ENCODE measurements around the gene CEP170B.

DNA sequence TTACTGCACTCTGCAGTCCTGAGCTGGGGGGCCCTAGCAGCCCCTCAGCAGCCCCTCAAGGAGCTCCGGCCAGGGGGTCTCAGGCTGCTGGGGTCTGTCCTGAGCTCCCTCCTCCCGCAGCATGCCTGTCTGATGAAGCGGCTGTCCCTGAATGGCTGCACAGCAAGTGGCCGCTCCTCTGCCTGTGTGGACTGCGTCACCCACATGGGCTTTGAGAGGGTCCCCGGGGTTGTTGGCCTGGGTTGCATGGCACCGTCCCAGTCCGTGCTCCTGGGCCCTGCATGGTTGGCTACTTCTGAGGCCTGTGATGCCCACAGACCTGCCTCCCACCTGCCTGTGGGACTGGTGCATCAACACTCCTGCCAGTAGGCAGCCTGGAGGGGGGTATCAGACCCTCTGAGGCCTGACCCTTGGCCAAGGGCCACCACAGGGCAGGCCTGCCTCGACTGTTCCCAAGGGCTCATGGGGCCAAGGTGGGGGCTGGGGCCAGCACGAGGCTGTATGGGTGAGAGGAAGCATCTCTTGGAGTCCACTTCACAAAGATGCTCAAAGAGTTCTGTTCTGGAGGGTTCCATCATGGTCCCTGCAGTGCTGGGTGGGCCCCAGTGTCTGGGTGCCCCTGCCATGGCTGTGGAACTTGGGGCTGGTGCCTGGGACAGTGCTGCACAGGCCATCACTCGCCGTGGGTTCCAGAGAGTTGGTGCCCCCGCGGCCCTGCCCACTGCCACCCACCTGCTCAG is 12.2 kb downstream of the CEP170B start:
- TF ChIP-seq YY1 (IDR thresholded peaks at IDR 0.05; ENCODE audit: insufficient read depth, insufficient read length) (no peak), SUZ12 (IDR thresholded peaks at IDR 0.05; ENCODE audit: extremely low read depth, insufficient read depth, insufficient read length) (no peak), ZNF274 (IDR thresholded peaks at IDR 0.05; ENCODE audit: low read depth, low read length) (no peak)
